Measurements from ENCODE around the gene TAF3. TPM values are rescaled to one million over a fixed set of nuclear protein-coding genes. Genes with fewer than 3 reads are reported as not detected.
A peak's percentile ranks its signal among the peaks of the same experiment; 100 is the strongest.

Gene TAF3
- total RNA-seq, 1 donor from 2014 or later = 4.6 TPM

DNA sequence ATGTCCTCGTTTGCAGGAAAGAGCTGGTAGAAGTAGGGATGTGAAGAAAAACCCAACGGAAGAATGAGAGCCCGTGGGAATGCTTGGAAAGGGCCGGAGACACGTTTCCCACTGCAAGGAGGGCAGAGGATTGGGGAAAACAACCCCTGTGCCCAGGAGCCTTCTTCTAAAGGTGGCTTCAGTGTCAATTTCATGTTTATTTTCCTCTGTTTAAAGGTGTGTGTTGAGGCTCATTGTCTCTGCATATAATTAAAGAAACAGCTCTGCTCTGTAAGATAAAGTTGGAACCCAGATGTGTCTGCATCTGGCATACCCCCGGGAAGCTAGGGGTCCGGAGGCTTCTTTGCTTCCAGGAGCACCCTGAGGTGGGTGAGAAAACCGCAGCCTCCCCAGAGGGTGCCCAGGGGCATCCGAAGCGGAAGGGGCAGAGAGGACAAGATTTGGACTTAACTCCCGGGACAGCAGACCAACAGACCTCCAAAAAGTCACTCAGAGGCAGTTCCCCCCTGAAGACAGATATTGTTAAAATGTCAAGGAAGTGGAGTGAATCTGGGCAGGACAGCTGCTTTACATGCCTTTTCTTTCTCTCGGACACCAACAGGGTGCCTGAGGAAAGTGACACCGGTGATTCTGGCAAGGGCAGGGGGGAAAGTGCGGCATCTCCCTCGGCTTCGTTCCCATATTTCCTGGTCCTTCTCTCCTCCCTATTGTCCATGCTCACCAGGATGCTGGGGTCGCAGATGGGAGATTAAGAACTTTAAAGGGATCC is 227.6 kb downstream of the TAF3 start:
- H3F3A ChIP-seq (ENCODE audit: low read depth) = peaks cover 64% of the 10 kb centered on the region
- no peak overlapping the region for H3K9ac ChIP-seq
- no peaks in the 10 kb centered on the region for H3K36me3 ChIP-seq
- peak overlapping the region; percentile 76 for H3K4me2 ChIP-seq
- H3K4me3 ChIP-seq = peak overlapping the region; percentile 35
- no peaks in the 10 kb centered on the region for H3K9me3 ChIP-seq (ENCODE audit: low read depth)
- Mint-ChIP-seq H3K36me3 (no peaks in the 10 kb centered on the region), H3K4me3 (peak overlapping the region; percentile 79), H3K27ac (no peak overlapping the region), H3K4me1 (peaks cover 35% of the 10 kb centered on the region), H3K27me3 (ENCODE audit: insufficient read depth, low read depth) (peaks cover 82% of the 10 kb centered on the region), H3K9me3 (no peaks in the 10 kb centered on the region)
- H3K27ac ChIP-seq = no peak overlapping the region
- no peaks in the 10 kb centered on the region for H3K79me2 ChIP-seq (ENCODE audit: low read depth)
- H3K27me3 ChIP-seq = peaks cover 100% of the 10 kb centered on the region
- H3K4me1 ChIP-seq = peaks cover 49% of the 10 kb centered on the region
- DNase-seq (ENCODE audit: low spot score) = peak; percentile 5
- H2AFZ ChIP-seq (replicated peaks) = no peak overlapping the region
- peaks cover 98% of the 10 kb centered on the region for H4K20me1 ChIP-seq (ENCODE audit: low read depth)
- TF ChIP-seq EZH2phosphoT487 (IDR thresholded peaks at IDR 0.05) = peak; percentile 33
- TF ChIP-seq, protein P1, sequence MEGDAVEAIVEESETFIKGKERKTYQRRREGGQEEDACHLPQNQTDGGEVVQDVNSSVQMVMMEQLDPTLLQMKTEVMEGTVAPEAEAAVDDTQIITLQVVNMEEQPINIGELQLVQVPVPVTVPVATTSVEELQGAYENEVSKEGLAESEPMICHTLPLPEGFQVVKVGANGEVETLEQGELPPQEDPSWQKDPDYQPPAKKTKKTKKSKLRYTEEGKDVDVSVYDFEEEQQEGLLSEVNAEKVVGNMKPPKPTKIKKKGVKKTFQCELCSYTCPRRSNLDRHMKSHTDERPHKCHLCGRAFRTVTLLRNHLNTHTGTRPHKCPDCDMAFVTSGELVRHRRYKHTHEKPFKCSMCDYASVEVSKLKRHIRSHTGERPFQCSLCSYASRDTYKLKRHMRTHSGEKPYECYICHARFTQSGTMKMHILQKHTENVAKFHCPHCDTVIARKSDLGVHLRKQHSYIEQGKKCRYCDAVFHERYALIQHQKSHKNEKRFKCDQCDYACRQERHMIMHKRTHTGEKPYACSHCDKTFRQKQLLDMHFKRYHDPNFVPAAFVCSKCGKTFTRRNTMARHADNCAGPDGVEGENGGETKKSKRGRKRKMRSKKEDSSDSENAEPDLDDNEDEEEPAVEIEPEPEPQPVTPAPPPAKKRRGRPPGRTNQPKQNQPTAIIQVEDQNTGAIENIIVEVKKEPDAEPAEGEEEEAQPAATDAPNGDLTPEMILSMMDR (IDR thresholded peaks at IDR 0.05) = no peak
- TF ChIP-seq EZH2 (IDR thresholded peaks at IDR 0.05) = peak; percentile 15

DNA sequence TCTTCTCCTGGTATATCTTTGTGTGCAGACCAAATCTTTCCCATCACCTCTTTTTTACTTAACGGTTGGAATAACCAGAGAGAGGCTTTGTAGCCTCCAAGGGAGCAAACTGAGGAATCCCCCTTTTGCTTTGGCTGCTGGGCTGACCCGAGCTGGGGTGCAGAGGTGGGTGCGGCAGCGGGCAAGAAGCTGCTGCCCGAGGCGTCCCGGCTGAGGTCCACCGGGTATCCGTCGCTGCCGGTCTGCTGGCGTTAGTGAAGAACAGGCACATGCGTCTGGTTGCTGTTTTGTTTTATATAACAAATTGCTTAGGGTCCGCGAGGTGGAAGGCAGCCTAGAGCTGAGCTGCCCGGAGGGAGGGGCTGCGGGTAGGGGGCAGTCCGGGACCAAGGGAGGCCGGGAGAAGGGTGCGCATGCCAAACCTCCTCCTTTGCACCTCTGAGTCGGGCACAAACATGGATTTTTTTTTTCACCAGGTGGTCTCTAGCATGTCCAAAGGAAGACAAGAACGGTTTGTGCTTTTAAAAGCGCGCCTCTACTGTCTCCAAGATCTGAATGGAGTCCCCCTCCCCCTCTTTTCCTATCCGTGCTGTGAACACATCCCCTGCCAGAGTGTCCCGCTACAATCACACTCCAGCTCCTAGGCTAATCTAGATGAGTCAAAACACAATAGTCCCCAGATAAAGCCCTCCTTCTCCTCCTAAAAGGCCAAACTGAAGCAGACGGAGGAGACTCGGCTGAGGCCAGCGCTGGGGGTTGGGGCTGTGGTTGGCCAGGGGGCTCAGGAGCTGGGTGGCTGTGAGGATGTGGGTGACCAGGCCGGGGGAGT is 229.4 kb downstream of the TAF3 start:
- peaks cover 66% of the 10 kb centered on the region for H3K4me1 ChIP-seq
- TF ChIP-seq EZH2phosphoT487 (IDR thresholded peaks at IDR 0.05) (peak; percentile 73), EZH2 (IDR thresholded peaks at IDR 0.05) (peak; percentile 93)
- TF ChIP-seq, protein P1 (IDR thresholded peaks at IDR 0.05) = no peak
- no peak overlapping the region for H3K9ac ChIP-seq
- Mint-ChIP-seq H3K36me3 (no peaks in the 10 kb centered on the region), H3K27ac (no peak overlapping the region), H3K27me3 (ENCODE audit: insufficient read depth, low read depth) (peaks cover 75% of the 10 kb centered on the region), H3K9me3 (no peaks in the 10 kb centered on the region), H3K4me3 (no peak overlapping the region), H3K4me1 (peaks cover 39% of the 10 kb centered on the region)
- DNase-seq (ENCODE audit: low spot score) = peak; percentile 81
- no peaks in the 10 kb centered on the region for H3K9me3 ChIP-seq (ENCODE audit: low read depth)
- peak overlapping the region; percentile 70 for H3K4me2 ChIP-seq
- no peaks in the 10 kb centered on the region for H3K79me2 ChIP-seq (ENCODE audit: low read depth)
- H3K4me3 ChIP-seq = peak overlapping the region; percentile 30
- H3F3A ChIP-seq (ENCODE audit: low read depth) = peaks cover 75% of the 10 kb centered on the region
- H4K20me1 ChIP-seq (ENCODE audit: low read depth) = peaks cover 99% of the 10 kb centered on the region
- no peaks in the 10 kb centered on the region for H3K36me3 ChIP-seq
- no peak overlapping the region for H3K27ac ChIP-seq
- H2AFZ ChIP-seq (replicated peaks) = no peak overlapping the region
- H3K27me3 ChIP-seq = peaks cover 100% of the 10 kb centered on the region

DNA sequence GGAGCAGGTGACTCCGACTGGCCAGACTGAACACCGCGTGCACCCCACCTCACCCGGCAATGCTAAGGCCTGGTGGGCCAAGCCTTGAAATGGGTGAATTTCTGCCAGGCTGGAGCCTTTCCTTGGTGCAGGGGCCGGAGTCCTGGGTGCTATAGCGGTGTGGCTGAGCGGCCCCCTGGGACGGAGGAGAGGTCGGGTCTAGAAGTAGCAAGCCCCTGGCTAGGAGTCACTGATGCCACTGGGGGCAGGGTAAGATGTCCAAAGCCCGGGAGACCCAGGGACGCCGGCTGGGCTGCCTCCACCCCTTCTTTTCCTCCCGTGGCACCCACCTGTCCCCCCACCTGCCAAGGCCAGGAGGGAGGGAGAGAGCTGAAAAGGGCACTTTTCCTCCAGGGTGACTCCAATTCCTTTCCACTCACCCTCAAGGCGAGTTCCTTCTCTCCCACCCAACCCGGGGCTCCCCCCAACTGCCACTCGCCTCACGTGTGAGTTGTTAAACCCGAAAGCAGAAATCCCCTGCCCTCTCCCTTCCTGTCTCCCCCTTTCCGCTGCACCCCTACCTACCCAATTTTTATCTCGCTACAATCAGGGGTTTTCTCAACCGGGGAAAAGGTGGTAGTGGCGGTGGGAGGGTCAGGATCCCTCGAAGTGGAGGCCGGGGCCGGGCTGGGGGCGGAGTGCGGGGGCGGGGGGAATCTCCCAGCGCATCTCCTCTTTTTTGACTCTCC is 230.1 kb downstream of the TAF3 start:
- Histone ChIP-seq H3K27me3 (peaks cover 100% of the 10 kb centered on the region), H3K4me3 (peak overlapping the region; percentile 30), H3K79me2 (ENCODE audit: low read depth) (no peaks in the 10 kb centered on the region), H3K9ac (no peak overlapping the region), H3K27ac (no peak overlapping the region), H3K36me3 (no peaks in the 10 kb centered on the region), H3F3A (ENCODE audit: low read depth) (peaks cover 74% of the 10 kb centered on the region), H3K9me3 (ENCODE audit: low read depth) (no peaks in the 10 kb centered on the region), H4K20me1 (ENCODE audit: low read depth) (peaks cover 97% of the 10 kb centered on the region), H3K4me1 (peaks cover 66% of the 10 kb centered on the region), H3K4me2 (peak overlapping the region; percentile 70), H2AFZ (replicated peaks) (no peak overlapping the region)
- peak; percentile 28 for DNase-seq (ENCODE audit: low spot score)
- Mint-ChIP-seq H3K27me3 (ENCODE audit: insufficient read depth, low read depth) (peaks cover 74% of the 10 kb centered on the region), H3K9me3 (no peaks in the 10 kb centered on the region), H3K36me3 (no peaks in the 10 kb centered on the region), H3K4me3 (no peak overlapping the region), H3K4me1 (peaks cover 42% of the 10 kb centered on the region), H3K27ac (no peak overlapping the region)
- TF ChIP-seq EZH2 (IDR thresholded peaks at IDR 0.05) (no peak), EZH2phosphoT487 (IDR thresholded peaks at IDR 0.05) (no peak)
- TF ChIP-seq, protein P1 (IDR thresholded peaks at IDR 0.05) = no peak

All from neural progenitor cell (in vitro differentiated cells).